ENCODE measurements around the gene OTOA. TPM values are rescaled to one million over a fixed set of nuclear protein-coding genes. Genes with fewer than 3 reads are reported as not detected.

OTOA gene
- total RNA-seq = under 1 TPM in 1 of 4 donors, not detected in 3; 0.32 TPM

DNA sequence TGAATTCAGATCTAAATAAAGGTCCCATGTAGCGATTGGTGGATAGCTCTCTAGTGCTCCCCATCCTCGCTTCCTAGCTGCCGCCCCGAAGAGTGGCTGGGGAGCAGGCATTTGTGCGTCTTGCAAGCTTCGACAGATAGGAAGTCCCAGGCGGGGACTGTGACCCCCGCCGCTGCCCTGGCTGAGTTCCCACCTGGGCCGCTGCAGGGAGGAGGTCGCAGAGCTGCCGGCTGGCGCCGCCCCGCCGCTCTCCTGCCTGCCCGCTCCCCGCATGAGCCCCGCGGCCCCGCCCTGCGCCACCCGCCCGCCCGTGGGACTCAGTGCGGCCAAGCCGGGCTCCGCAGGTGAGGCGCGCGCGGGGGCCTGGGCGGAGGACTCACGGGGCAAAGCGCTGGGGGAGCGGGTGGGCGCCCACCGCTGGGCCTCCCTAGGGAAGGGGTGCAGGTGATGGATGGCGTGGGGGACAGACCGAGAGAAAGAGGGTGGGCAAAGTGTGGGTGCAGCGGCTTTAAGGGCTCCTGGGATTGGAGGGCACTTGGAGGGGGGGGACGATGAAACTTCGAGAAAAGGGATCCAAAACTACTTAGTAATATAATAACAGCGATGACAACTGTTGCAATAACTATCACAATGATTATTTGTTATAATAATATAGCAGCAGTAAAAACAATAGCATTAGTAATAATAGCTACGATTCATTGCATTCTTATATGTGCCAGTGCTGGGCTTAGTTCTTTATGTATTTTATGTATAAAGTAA is at the start of gene OTOA:
Gene OTOA, plus strand, starts transcription at position 80 of the 759 bp plus-strand sequence. CDS start 14,547 bp downstream, outside the sequence.
- Histone ChIP-seq H3K36me3 (no peaks in the 10 kb centered on the region), H3K4me1 (peaks cover 0 to 8% (median 4%) of the 10 kb centered on the region in 4 donors), H3K4me3 (peak within 1 kb of the TSS in 2 of 4 donors; percentile 27 to 40), H3K9me3 (no peaks in the 10 kb centered on the region), H3K27ac (no peak within 1 kb of the TSS), H3K27me3 (peaks cover 27% of the 10 kb centered on the region)
- TF ChIP-seq POLR2AphosphoS5 (IDR thresholded peaks at IDR 0.05) (no peak), POLR2A (IDR thresholded peaks at IDR 0.05) (no peak), EP300 (IDR thresholded peaks at IDR 0.05; ENCODE audit: low read depth) (no peak)
- TF ChIP-seq, protein P1, sequence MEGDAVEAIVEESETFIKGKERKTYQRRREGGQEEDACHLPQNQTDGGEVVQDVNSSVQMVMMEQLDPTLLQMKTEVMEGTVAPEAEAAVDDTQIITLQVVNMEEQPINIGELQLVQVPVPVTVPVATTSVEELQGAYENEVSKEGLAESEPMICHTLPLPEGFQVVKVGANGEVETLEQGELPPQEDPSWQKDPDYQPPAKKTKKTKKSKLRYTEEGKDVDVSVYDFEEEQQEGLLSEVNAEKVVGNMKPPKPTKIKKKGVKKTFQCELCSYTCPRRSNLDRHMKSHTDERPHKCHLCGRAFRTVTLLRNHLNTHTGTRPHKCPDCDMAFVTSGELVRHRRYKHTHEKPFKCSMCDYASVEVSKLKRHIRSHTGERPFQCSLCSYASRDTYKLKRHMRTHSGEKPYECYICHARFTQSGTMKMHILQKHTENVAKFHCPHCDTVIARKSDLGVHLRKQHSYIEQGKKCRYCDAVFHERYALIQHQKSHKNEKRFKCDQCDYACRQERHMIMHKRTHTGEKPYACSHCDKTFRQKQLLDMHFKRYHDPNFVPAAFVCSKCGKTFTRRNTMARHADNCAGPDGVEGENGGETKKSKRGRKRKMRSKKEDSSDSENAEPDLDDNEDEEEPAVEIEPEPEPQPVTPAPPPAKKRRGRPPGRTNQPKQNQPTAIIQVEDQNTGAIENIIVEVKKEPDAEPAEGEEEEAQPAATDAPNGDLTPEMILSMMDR (IDR thresholded peaks at IDR 0.05) = no peak
- in situ Hi-C loops (cut with MboI; ENCODE audit: low pct_ligation_motif_present in 1 of 4, low pct_unique_long_range_greater_than_20kb in 1 of 4, low sequenced_read_pairs in 3 of 4) (no loop called here), intact Hi-C loops (cut with DNase I; ENCODE audit: low total_unique reads) (no loop called here)
- DNase-seq = peak; percentile 23
- 16 to 38% methylated on average over 7 to 39 of the region's 45 CpGs for WGBS, 2 donors (ENCODE audit: low coverage in 1 of 2)

DNA sequence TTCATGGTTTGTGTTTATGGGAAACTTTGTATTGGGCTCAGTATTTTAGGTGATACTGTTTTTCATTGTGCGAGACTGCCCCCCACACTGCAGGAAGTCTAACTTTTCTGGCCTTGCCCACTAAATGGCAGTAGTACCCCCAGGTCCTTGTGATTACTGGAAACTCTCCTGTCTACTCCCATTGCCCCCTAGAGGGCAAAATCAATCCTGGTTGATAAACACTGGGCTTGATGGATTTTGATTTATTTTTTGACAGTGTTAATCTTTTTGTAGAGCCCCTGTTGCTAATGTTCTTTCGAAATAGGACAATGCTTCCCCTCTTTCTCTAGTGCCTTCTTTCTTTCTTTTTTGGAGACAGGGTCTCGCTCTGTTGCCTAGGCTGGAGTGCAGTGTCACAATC is 48.9 kb upstream of the OTOA start:
- WGBS, 2 donors (ENCODE audit: low coverage in 1 of 2) = 95 to 100% methylated on average over 2 to 3 of the region's 3 CpGs
- in situ Hi-C loops (cut with MboI; ENCODE audit: low pct_ligation_motif_present in 1 of 4, low pct_unique_long_range_greater_than_20kb in 1 of 4, low sequenced_read_pairs in 3 of 4) = no loop called here

DNA sequence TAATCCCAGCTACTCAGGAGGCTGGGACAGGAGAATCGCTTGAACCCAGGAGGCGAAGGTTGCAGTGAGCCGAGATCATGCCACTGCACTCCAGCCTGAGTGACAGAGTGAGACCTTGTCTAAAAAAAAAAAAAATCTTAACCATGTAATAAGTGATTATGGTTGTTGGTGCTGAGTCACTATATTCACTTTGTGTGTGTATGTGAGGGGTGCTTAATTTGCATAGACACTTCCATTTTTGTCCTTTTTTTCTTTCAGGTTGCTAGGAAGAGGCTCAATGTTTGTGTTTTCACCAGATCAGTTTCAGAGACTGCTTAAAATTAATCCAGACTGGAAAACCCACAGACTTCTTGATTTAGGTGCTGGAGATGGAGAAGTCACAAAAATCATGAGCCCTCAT is 46.2 kb upstream of the OTOA start:
- H3K36me3 ChIP-seq = no peaks in the 10 kb centered on the region
- no peaks in the 10 kb centered on the region for H3K27me3 ChIP-seq
- in situ Hi-C loops (cut with MboI; ENCODE audit: low pct_ligation_motif_present in 1 of 4, low pct_unique_long_range_greater_than_20kb in 1 of 4, low sequenced_read_pairs in 3 of 4) = no loop called here
- DNase-seq = no peak
- peaks cover 0 to 11% (median 0%) of the 10 kb centered on the region in 4 donors for H3K4me1 ChIP-seq
- no peaks in the 10 kb centered on the region for H3K9me3 ChIP-seq
- H3K4me3 ChIP-seq = no peak overlapping the region
- intact Hi-C loops (cut with DNase I; ENCODE audit: low total_unique reads) = no loop called here
- H3K27ac ChIP-seq = no peak overlapping the region
- 98% methylated on average over 3 of the region's 3 CpGs; no CpG with 5 or more reads in 1 of the 2 donors for WGBS, 2 donors (ENCODE audit: low coverage in 1 of 2)
- TF ChIP-seq EP300 (IDR thresholded peaks at IDR 0.05; ENCODE audit: low read depth) (no peak), POLR2AphosphoS5 (IDR thresholded peaks at IDR 0.05) (no peak), POLR2A (IDR thresholded peaks at IDR 0.05) (no peak)
- TF ChIP-seq, protein P1 (IDR thresholded peaks at IDR 0.05) = no peak

More for the DNA sequence above, 48.9 kb upstream of the OTOA start:
- DNase-seq = no peak
- Histone ChIP-seq H3K27ac (no peak overlapping the region), H3K4me3 (no peak overlapping the region), H3K36me3 (no peaks in the 10 kb centered on the region), H3K9me3 (no peaks in the 10 kb centered on the region), H3K4me1 (peaks cover 6 to 37% (median 15%) of the 10 kb centered on the region in 4 donors), H3K27me3 (no peaks in the 10 kb centered on the region)
- intact Hi-C loops (cut with DNase I; ENCODE audit: low total_unique reads) = no loop called here
- TF ChIP-seq POLR2A (IDR thresholded peaks at IDR 0.05) = no peak
- no peak for TF ChIP-seq EP300 (IDR thresholded peaks at IDR 0.05; ENCODE audit: low read depth)
- TF ChIP-seq, protein P1 (IDR thresholded peaks at IDR 0.05) = no peak
- no peak for TF ChIP-seq POLR2AphosphoS5 (IDR thresholded peaks at IDR 0.05)

DNA sequence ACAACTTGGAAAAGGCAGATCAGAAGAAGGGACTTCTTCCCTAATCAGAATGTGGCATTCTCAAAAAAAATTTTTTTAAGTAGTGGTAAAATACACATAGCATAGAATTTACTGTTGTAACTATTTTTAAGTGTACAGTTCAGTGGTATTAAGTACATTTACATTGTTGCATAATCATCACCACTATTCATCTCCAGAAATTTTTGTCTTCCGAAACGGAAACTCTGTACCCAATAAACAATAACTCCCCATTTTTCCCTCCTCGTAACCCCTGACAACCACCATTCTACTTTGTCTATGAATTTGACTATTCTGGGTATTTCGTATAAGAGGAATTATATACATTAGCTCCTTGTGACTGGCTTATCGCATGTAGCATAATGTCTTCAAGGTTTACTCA is 45.5 kb upstream of the OTOA start:
- 95 to 100% methylated on average over 3 to 5 of the region's 5 CpGs for WGBS, 2 donors (ENCODE audit: low coverage in 1 of 2)
- Histone ChIP-seq H3K4me3 (no peak overlapping the region), H3K27me3 (no peaks in the 10 kb centered on the region), H3K9me3 (no peaks in the 10 kb centered on the region), H3K36me3 (peaks cover 0 to 5% (median 0%) of the 10 kb centered on the region in 4 donors), H3K27ac (no peak overlapping the region), H3K4me1 (peaks cover 0 to 9% (median 0%) of the 10 kb centered on the region in 4 donors)
- DNase-seq = no peak
- in situ Hi-C loops (cut with MboI; ENCODE audit: low pct_ligation_motif_present in 1 of 4, low pct_unique_long_range_greater_than_20kb in 1 of 4, low sequenced_read_pairs in 3 of 4) = no loop called here
- no peak for TF ChIP-seq EP300 (IDR thresholded peaks at IDR 0.05; ENCODE audit: low read depth)
- intact Hi-C loops (cut with DNase I; ENCODE audit: low total_unique reads) = no loop called here

Measured in transverse colon (tissue), 4 donors.